ENCODE measurements around the gene ZNF20. TPM values are rescaled to one million over a fixed set of nuclear protein-coding genes. Genes with fewer than 3 reads are reported as not detected.
A peak's percentile ranks its signal among the peaks of the same experiment; 100 is the strongest.

Gene ZNF20
- total RNA-seq, 1 donor from 2014 or later, result 9.1 TPM

GRCh38 chr19:12145348-12145747 lies 5.2 kb upstream of the ZNF20 start:
- Mint-ChIP-seq H3K27me3 (ENCODE audit: low read depth) (no peaks in the 10 kb centered on the region), H3K4me1 (peaks cover 11% of the 10 kb centered on the region), H3K27ac (ENCODE audit: unreplicated experiment) (no peak overlapping the region), H3K36me3 (ENCODE audit: low read depth) (peaks cover 57% of the 10 kb centered on the region), H3K4me3 (no peak overlapping the region), H3K9me3 (peaks cover 24% of the 10 kb centered on the region)
- TF ChIP-seq CTCF (conservative IDR thresholded peaks at IDR 0.05), result no peak
- DNase-seq (ENCODE audit: low read depth, low spot score), result no peak

GRCh38 chr19:12141405-12141736 lies 1.2 kb upstream of the ZNF20 start:
- peak overlapping the region; percentile 89 for H3K27ac Mint-ChIP-seq (ENCODE audit: unreplicated experiment)
- peaks cover 52% of the 10 kb centered on the region for H3K36me3 Mint-ChIP-seq (ENCODE audit: low read depth)
- no peak for TF ChIP-seq CTCF (conservative IDR thresholded peaks at IDR 0.05)
- H3K4me3 Mint-ChIP-seq, result peak overlapping the region; percentile 98
- H3K27me3 Mint-ChIP-seq (ENCODE audit: low read depth), result peaks cover 3% of the 10 kb centered on the region
- DNase-seq (ENCODE audit: low read depth, low spot score), result no peak
- H3K4me1 Mint-ChIP-seq, result peaks cover 35% of the 10 kb centered on the region
- peaks cover 19% of the 10 kb centered on the region for H3K9me3 Mint-ChIP-seq

GRCh38 chr19:12140545-12141404 lies 625 bp upstream of the ZNF20 start:
- H3K4me3 Mint-ChIP-seq, result peak overlapping the region; percentile 98
- peaks cover 3% of the 10 kb centered on the region for H3K27me3 Mint-ChIP-seq (ENCODE audit: low read depth)
- H3K9me3 Mint-ChIP-seq, result peaks cover 14% of the 10 kb centered on the region
- peaks cover 35% of the 10 kb centered on the region for H3K4me1 Mint-ChIP-seq
- peak overlapping the region; percentile 89 for H3K27ac Mint-ChIP-seq (ENCODE audit: unreplicated experiment)
- peak; percentile 81 for DNase-seq (ENCODE audit: low read depth, low spot score)
- peak; percentile 88 for TF ChIP-seq CTCF (conservative IDR thresholded peaks at IDR 0.05)
- H3K36me3 Mint-ChIP-seq (ENCODE audit: low read depth), result peaks cover 48% of the 10 kb centered on the region

DNA sequence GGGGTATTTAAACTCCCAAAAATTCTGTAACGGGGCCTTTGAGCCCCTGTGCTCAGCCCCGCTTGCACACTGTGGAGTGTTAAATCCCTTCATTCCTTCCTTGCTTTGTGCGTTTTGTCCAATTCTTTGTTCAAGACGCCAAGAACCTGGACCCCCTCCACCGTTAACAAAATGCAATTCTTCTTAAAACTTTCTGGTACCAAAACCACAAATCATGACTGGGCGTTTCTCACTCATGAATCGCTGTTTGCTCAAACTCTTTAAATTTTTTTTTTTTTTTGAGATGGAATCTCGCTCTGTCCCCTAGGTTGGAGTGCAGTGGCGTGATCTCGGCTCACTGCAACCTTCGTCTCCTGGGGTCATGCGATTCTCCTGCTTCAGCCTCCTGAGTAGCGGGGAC lies 881 bp downstream of the ZNF20 start:
- Mint-ChIP-seq H3K4me1 (peaks cover 35% of the 10 kb centered on the region), H3K27me3 (ENCODE audit: low read depth) (peaks cover 3% of the 10 kb centered on the region), H3K36me3 (ENCODE audit: low read depth) (peaks cover 52% of the 10 kb centered on the region), H3K9me3 (peaks cover 11% of the 10 kb centered on the region), H3K27ac (ENCODE audit: unreplicated experiment) (peak overlapping the region; percentile 96), H3K4me3 (peak overlapping the region; percentile 98)
- no peak for DNase-seq (ENCODE audit: low read depth, low spot score)
- TF ChIP-seq CTCF (conservative IDR thresholded peaks at IDR 0.05), result no peak

- Mint-ChIP-seq H3K4me1 (peaks cover 35% of the 10 kb centered on the region), H3K27me3 (ENCODE audit: low read depth) (peaks cover 3% of the 10 kb centered on the region), H3K9me3 (peaks cover 18% of the 10 kb centered on the region), H3K27ac (ENCODE audit: unreplicated experiment) (no peak overlapping the region), H3K36me3 (ENCODE audit: low read depth) (peaks cover 66% of the 10 kb centered on the region), H3K4me3 (peak overlapping the region; percentile 80)
- no peak for DNase-seq (ENCODE audit: low read depth, low spot score)
- no peak for TF ChIP-seq CTCF (conservative IDR thresholded peaks at IDR 0.05)
These were observed 2.8 kb downstream of the ZNF20 start for GRCh38 chr19:12137221-12137940.
